K562 (cell line): Measurements from ENCODE around the gene BMP2K. TPM values are rescaled to one million over a fixed set of nuclear protein-coding genes. Genes with fewer than 3 reads are reported as not detected.

Experiments
- BACH1 ChIP-seq: fragments of 200-800 bp; sonication (Bioruptor generic); IDR thresholded peaks from 2 replicates; pipeline ENCODE4 v1.6.1; 2016; ENCODE audit warnings: missing genetic modification characterization, missing compliant biosample characterization
- CXXC5 ChIP-seq: fragments of 250-450 bp; sonication (Bioruptor Pico); IDR thresholded peaks from 2 replicates; pipeline ENCODE4 v1.8.0; 2022; ENCODE audit warnings: inconsistent platforms, mild to moderate bottlenecking, moderate library complexity
- DLX4 ChIP-seq: fragments of 250-450 bp; sonication (Bioruptor Pico); IDR thresholded peaks from 2 replicates; pipeline ENCODE4 v1.6.1; 2021; ENCODE audit warnings: mild to moderate bottlenecking
- EWSR1 ChIP-seq: fragments of 450-650 bp; IDR thresholded peaks from 2 replicates; pipeline ENCODE4 v1.6.1; 2018; ENCODE audit warnings: borderline replicate concordance, mild to moderate bottlenecking, low read depth, moderate library complexity; ENCODE audit not compliant: partially characterized antibody
- FOXK1 ChIP-seq: sonication (generic); formaldehyde crosslinking; IDR thresholded peaks from 2 replicates; pipeline ENCODE4 v1.8.0; 2022; ENCODE audit warnings: missing genetic modification reagents, mild to moderate bottlenecking, borderline replicate concordance
- FOXK2 ChIP-seq, 2 experiments: fragments of 450-650 bp; IDR thresholded peaks in 1 of 2; conservative IDR thresholded peaks in 1 of 2; 2 replicates each; pipeline ENCODE4 v1.6.1; 2016; ENCODE audit warnings: low read depth in 2 of 2, mild to moderate bottlenecking in 1 of 2
- HDAC2 ChIP-seq: fragments of 450-650 bp; IDR thresholded peaks from 2 replicates; pipeline ENCODE4 v1.6.1; 2016; ENCODE audit warnings: mild to moderate bottlenecking
- HDAC3 ChIP-seq: fragments of 450-650 bp; IDR thresholded peaks from 2 replicates; pipeline ENCODE4 v1.6.1; 2018; ENCODE audit warnings: borderline replicate concordance, mild to moderate bottlenecking, moderate library complexity; ENCODE audit not compliant: partially characterized antibody
- KAT2B ChIP-seq: IDR thresholded peaks from one replicate; pipeline ENCODE4 v1.6.1; 2012; ENCODE audit warnings: low read depth, mild to moderate bottlenecking, control low read depth, inconsistent platforms, low read length, moderate library complexity
- KDM1A ChIP-seq, 2 experiments: fragments of 450-650 bp; IDR thresholded peaks; 2 replicates each; pipeline ENCODE4 v1.6.1; 2016; ENCODE audit warnings: mild to moderate bottlenecking in 2 of 2
- KLF10 ChIP-seq: fragments of 250-450 bp; sonication (Bioruptor Pico); IDR thresholded peaks from 2 replicates; pipeline ENCODE4 v1.6.1; 2021; ENCODE audit warnings: matching md5 sums
- MBD2 ChIP-seq: sonication (generic); IDR thresholded peaks from 2 replicates; pipeline ENCODE4 v1.6.1; 2016; ENCODE audit warnings: low read depth, borderline replicate concordance
- MLLT1 ChIP-seq, 2 experiments: fragments of 450-650 bp; IDR thresholded peaks; 2 replicates each; pipeline ENCODE4 v1.6.1; 2016
- NFATC3 ChIP-seq: fragments of 450-650 bp; IDR thresholded peaks from 2 replicates; pipeline ENCODE4 v1.6.1; 2017; ENCODE audit warnings: mild to moderate bottlenecking
- PHB ChIP-seq: fragments of 250-450 bp; sonication (Bioruptor Pico); IDR thresholded peaks from 2 replicates; pipeline ENCODE4 v1.5.0; 2021
- PRPF4 ChIP-seq: fragments of 200-400 bp; formaldehyde crosslinking; IDR thresholded peaks from one replicate; pipeline ENCODE4 v1.6.1; 2017; ENCODE audit warnings: low read length, low read depth, mild to moderate bottlenecking; ENCODE audit not compliant: insufficient read depth, poor library complexity, severe bottlenecking
- SNAPC5 ChIP-seq: fragments of 250-450 bp; sonication (Bioruptor Pico); IDR thresholded peaks from 2 replicates; pipeline ENCODE4 v1.8.0; 2021; ENCODE audit warnings: moderate library complexity, mild to moderate bottlenecking, inconsistent platforms
- TCF7 ChIP-seq: sonication (generic); IDR thresholded peaks from 2 replicates; pipeline ENCODE4 v1.6.1; 2016; ENCODE audit warnings: antibody characterized with exemption, borderline replicate concordance
- ZNF436 ChIP-seq: fragments of 250-450, 450-650 bp; sonication (Bioruptor Pico); formaldehyde crosslinking; IDR thresholded peaks from 2 replicates; pipeline ENCODE4 v1.7.0; 2020; ENCODE audit warnings: mild to moderate bottlenecking
- ZNF77 ChIP-seq: fragments of 250-450 bp; sonication (Bioruptor Pico); IDR thresholded peaks from 2 replicates; pipeline ENCODE4 v1.5.0; 2020
- polyA plus RNA-seq, 8 experiments: library from polyadenylated mRNA; depleted of rRNA in 4 of 8; stranded (reverse) in 5 of 8; unstranded in 3 of 8; fragments of >200 nt; fragmentation: Nextera tagmentation in 2 of 8; fragmentation: Illumina TruSeq in 1 of 8; extraction: Ambion mirVana in 2 of 8; extraction: Trizol in 1 of 8; gene quantifications; 2 replicates each; pipeline versions ENCODE4 v1.2.1 to v1.2.3, GENCODE V29; 2011 to 2014; ENCODE audit warnings: inconsistent platforms in 1 of 8, missing spikeins in 1 of 8
- total RNA-seq, 7 experiments: library from RNA; depleted of rRNA in 6 of 7; stranded (reverse); fragments of >200 nt in 6 of 7; fragmentation: Illumina TruSeq in 2 of 7; extraction: Trizol in 2 of 7; gene quantifications; 2 replicates each; pipeline versions ENCODE4 v1.2.1 to v1.2.3, GENCODE V29; 2011 to 2021; ENCODE audit warnings: low replicate concordance in 1 of 7
- TF ChIP-seq, protein P1 (sequence below): sonication (generic); formaldehyde crosslinking; IDR thresholded peaks from 2 replicates; pipeline ENCODE4 v1.8.0; 2022; ENCODE audit warnings: missing genetic modification reagents, mild to moderate bottlenecking, borderline replicate concordance
- TF ChIP-seq, protein P2 (sequence below): fragments of 450-650 bp; formaldehyde crosslinking; IDR thresholded peaks from 2 replicates; pipeline ENCODE4 v1.4.0; 2020; ENCODE audit warnings: mild to moderate bottlenecking, mixed read lengths
- TF ChIP-seq, protein P3 (sequence below): fragments of 250-450 bp; sonication (Bioruptor Pico); IDR thresholded peaks from 2 replicates; pipeline ENCODE4 v1.5.0; 2021; ENCODE audit warnings: mild to moderate bottlenecking, borderline replicate concordance

BMP2K gene
- total and polyA plus RNA-seq, 9 of the 15 experiments (the other 6 are each of a cell fraction or from before 2014, with no cell fraction given): 17.0 to 217 (median 104) TPM

- TF ChIP-seq SNAPC5 (CRISPR knock-in tag): no peak
- no peak for TF ChIP-seq TCF7
- TF ChIP-seq CXXC5 (CRISPR knock-in tag): no peak
- TF ChIP-seq, protein P1, sequence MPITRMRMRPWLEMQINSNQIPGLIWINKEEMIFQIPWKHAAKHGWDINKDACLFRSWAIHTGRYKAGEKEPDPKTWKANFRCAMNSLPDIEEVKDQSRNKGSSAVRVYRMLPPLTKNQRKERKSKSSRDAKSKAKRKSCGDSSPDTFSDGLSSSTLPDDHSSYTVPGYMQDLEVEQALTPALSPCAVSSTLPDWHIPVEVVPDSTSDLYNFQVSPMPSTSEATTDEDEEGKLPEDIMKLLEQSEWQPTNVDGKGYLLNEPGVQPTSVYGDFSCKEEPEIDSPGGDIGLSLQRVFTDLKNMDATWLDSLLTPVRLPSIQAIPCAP (CRISPR knock-in tag): no peak
- no peak for TF ChIP-seq ZNF77 (CRISPR knock-in tag)
- no peak for TF ChIP-seq BACH1
- TF ChIP-seq MLLT1 (IDR thresholded peaks at IDR 0.05): peak; percentile 65 to 86; a peak in 3 of 4 replicates
- TF ChIP-seq FOXK1 (CRISPR knock-in tag): no peak
- TF ChIP-seq HDAC2: 0 out of 2 replicates have a peak, but pooled peaks have one; percentile 33
- TF ChIP-seq MBD2: no peak
- TF ChIP-seq EWSR1: no peak
- TF ChIP-seq, protein P2, sequence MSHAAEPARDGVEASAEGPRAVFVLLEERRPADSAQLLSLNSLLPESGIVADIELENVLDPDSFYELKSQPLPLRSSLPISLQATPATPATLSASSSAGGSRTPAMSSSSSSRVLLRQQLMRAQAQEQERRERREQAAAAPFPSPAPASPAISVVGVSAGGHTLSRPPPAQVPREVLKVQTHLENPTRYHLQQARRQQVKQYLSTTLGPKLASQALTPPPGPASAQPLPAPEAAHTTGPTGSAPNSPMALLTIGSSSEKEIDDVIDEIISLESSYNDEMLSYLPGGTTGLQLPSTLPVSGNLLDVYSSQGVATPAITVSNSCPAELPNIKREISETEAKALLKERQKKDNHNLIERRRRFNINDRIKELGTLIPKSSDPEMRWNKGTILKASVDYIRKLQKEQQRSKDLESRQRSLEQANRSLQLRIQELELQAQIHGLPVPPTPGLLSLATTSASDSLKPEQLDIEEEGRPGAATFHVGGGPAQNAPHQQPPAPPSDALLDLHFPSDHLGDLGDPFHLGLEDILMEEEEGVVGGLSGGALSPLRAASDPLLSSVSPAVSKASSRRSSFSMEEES: peak; percentile 67
- 0 out of 2 replicates have a peak, but pooled peaks have one; percentile 31 for TF ChIP-seq KLF10 (CRISPR knock-in tag)
- no peak; the same call in 1 of the 2 replicates for TF ChIP-seq ZNF436 (CRISPR knock-in tag)
- TF ChIP-seq KDM1A (IDR thresholded peaks at IDR 0.05): peak; percentile 31 to 42; a peak in 2 of 4 replicates
- no peak for TF ChIP-seq HDAC3
- peak; percentile 85; the same call in 1 of the 2 replicates for TF ChIP-seq PHB (CRISPR knock-in tag)
- no peak for TF ChIP-seq NFATC3
- TF ChIP-seq KAT2B: no peak
- TF ChIP-seq PRPF4: no peak
- no peak for TF ChIP-seq DLX4 (CRISPR knock-in tag)
- TF ChIP-seq FOXK2 (conservative IDR thresholded peaks at IDR 0.05 in 1 of 2, IDR thresholded peaks at IDR 0.05 in 1 of 2; ENCODE audit: low read depth in 2 of 2): peak in 1 of 2 experiments; percentile 37; a peak in 1 of 4 replicates
- TF ChIP-seq, protein P3, sequence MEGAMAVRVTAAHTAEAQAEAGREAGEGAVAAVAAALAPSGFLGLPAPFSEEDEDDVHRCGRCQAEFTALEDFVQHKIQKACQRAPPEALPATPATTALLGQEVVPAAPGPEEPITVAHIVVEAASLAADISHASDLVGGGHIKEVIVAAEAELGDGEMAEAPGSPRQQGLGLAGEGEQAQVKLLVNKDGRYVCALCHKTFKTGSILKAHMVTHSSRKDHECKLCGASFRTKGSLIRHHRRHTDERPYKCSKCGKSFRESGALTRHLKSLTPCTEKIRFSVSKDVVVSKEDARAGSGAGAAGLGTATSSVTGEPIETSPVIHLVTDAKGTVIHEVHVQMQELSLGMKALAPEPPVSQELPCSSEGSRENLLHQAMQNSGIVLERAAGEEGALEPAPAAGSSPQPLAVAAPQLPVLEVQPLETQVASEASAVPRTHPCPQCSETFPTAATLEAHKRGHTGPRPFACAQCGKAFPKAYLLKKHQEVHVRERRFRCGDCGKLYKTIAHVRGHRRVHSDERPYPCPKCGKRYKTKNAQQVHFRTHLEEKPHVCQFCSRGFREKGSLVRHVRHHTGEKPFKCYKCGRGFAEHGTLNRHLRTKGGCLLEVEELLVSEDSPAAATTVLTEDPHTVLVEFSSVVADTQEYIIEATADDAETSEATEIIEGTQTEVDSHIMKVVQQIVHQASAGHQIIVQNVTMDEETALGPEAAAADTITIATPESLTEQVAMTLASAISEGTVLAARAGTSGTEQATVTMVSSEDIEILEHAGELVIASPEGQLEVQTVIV (CRISPR knock-in tag): 0 out of 2 replicates have a peak, but pooled peaks have one; percentile 23
These were observed 3.9 kb downstream of the BMP2K start (continued) for GRCh38 chr4:78780093-78780492.
